GM20431 (cell line): Measurements from ENCODE around the gene PAMR1.
"Not testable (repeated sequence)": the region's sequence is repeated elsewhere in the genome, so short reads cannot be mapped to it uniquely, and the experiment has no call there.

Source experiments
- in situ Hi-C: fragments of 300-500 bp; cut with MseI, MboI; formaldehyde crosslinking; loops from one replicate; pipeline ENCODE4 v1.15.0; 2020; ENCODE audit warnings: low sequenced_read_pairs; ENCODE audit not compliant: unreplicated experiment

The PAMR1 gene

GRCh38 chr11:35525501-35526175, at the start of gene PAMR1:
PAMR1 (minus strand) TSS chr11:35525616; CDS start chr11:35525585, 31 bp downstream.
- in situ Hi-C loops = no loop called here

- in situ Hi-C loops = no loop called here
Observed at GRCh38 chr11:35571696-35572095, 46.3 kb upstream of the PAMR1 start.

GRCh38 chr11:35567737-35568465, 42.5 kb upstream of the PAMR1 start:
- in situ Hi-C loops = no loop called here

GRCh38 chr11:35566885-35567284, 41.5 kb upstream of the PAMR1 start:
- in situ Hi-C loops = no loop called here

GRCh38 chr11:35566181-35566580, 40.8 kb upstream of the PAMR1 start:
- in situ Hi-C loops = no loop called here

- in situ Hi-C loops = no loop called here
Observed at GRCh38 chr11:35564245-35564595, 38.8 kb upstream of the PAMR1 start.

- in situ Hi-C loops = no loop called here
Observed at GRCh38 chr11:35563484-35564244, 38.2 kb upstream of the PAMR1 start.

GRCh38 chr11:35559949-35560348, 34.5 kb upstream of the PAMR1 start:
- in situ Hi-C loops = no loop called here

GRCh38 chr11:35558513-35558912, 33.1 kb upstream of the PAMR1 start:
- in situ Hi-C loops = no loop called here

GRCh38 chr11:35555488-35555887, 30.1 kb upstream of the PAMR1 start:
- in situ Hi-C loops = no loop called here

- in situ Hi-C loops = no loop called here
Observed at GRCh38 chr11:35554491-35555437, 29.3 kb upstream of the PAMR1 start.

- in situ Hi-C loops = no loop called here
Observed at GRCh38 chr11:35553831-35554230, 28.4 kb upstream of the PAMR1 start.

GRCh38 chr11:35553021-35553420, 27.6 kb upstream of the PAMR1 start:
- in situ Hi-C loops = no loop called here

- in situ Hi-C loops = no loop called here
Observed at GRCh38 chr11:35552616-35553015, 27.2 kb upstream of the PAMR1 start.

- in situ Hi-C loops = no loop called here
Observed at GRCh38 chr11:35550374-35551036, 25.1 kb upstream of the PAMR1 start.

GRCh38 chr11:35549787-35550186, 24.4 kb upstream of the PAMR1 start:
- in situ Hi-C loops = no loop called here

GRCh38 chr11:35548925-35549561, 23.6 kb upstream of the PAMR1 start:
- in situ Hi-C loops = no loop called here

GRCh38 chr11:35547995-35548394, 22.6 kb upstream of the PAMR1 start:
- in situ Hi-C loops = not testable (repeated sequence)

- in situ Hi-C loops = no loop called here
Observed at GRCh38 chr11:35546317-35546716, 20.9 kb upstream of the PAMR1 start.
